Activated CD8-positive, alpha-beta memory T cell treated with anti-CD3 and anti-CD28 coated beads, Interleukin-2, amount 50 U/mL, for 24 hours (primary cell): ENCODE data around the gene MAML1.

ENCODE experiments used
- DNase-seq: peaks from one replicate; pipeline ENCODE4 v3.0.0-alpha.2; 2020; ENCODE audit errors: extremely low read depth

Gene MAML1

GRCh38 chr5:179804555-179804947 lies 71.9 kb downstream of the MAML1 start:
- no peak for DNase-seq

- DNase-seq = no peak
Measured at GRCh38 chr5:179805070-179805528, 72.5 kb downstream of the MAML1 start.

GRCh38 chr5:179805529-179806249 lies 73.1 kb downstream of the MAML1 start:
- no peak for DNase-seq

GRCh38 chr5:179806250-179807048 lies 73.8 kb downstream of the MAML1 start, which contains the start of gene MGAT4B:
Gene MGAT4B (minus strand): TSS chr5:179806866. CDS start chr5:179806583, 283 bp downstream.
- DNase-seq = no peak

GRCh38 chr5:179812135-179812825 lies 79.7 kb downstream of the MAML1 start:
- DNase-seq = no peak

- no peak for DNase-seq
Measured at GRCh38 chr5:179812997-179813607, 80.5 kb downstream of the MAML1 start.

GRCh38 chr5:179814090-179814489 lies 81.5 kb downstream of the MAML1 start:
- DNase-seq = no peak

GRCh38 chr5:179815491-179816249 lies 83.0 kb downstream of the MAML1 start:
- no peak for DNase-seq

GRCh38 chr5:179816401-179816795 lies 83.8 kb downstream of the MAML1 start:
- DNase-seq = no peak

GRCh38 chr5:179816796-179817469 lies 84.3 kb downstream of the MAML1 start:
- DNase-seq = no peak

GRCh38 chr5:179817470-179817840 lies 84.8 kb downstream of the MAML1 start:
- DNase-seq = no peak

GRCh38 chr5:179817890-179818745 lies 85.5 kb downstream of the MAML1 start:
- no peak for DNase-seq

GRCh38 chr5:179818746-179819295 lies 86.2 kb downstream of the MAML1 start:
- DNase-seq = peak; percentile 68

- DNase-seq = no peak
Measured at GRCh38 chr5:179819296-179820126, 86.9 kb downstream of the MAML1 start.

- DNase-seq = no peak
Measured at GRCh38 chr5:179820127-179820482, 87.5 kb downstream of the MAML1 start.

GRCh38 chr5:179820483-179821297 lies 88.1 kb downstream of the MAML1 start, which contains the start of gene SQSTM1:
Gene SQSTM1 (plus strand): TSS chr5:179820905. CDS start chr5:179820937, 32 bp downstream.
- no peak for DNase-seq

- peak; percentile 59 for DNase-seq
Measured at GRCh38 chr5:179821298-179822058, 88.9 kb downstream of the MAML1 start.
